Measurements from ENCODE around the gene MYO1A. TPM values are rescaled to one million over a fixed set of nuclear protein-coding genes. Genes with fewer than 3 reads are reported as not detected.

MYO1A gene
- polyA plus RNA-seq, 2 of the 4 experiments (the other 2 are of a cell fraction): 0.67 to 1.9 TPM

DNA sequence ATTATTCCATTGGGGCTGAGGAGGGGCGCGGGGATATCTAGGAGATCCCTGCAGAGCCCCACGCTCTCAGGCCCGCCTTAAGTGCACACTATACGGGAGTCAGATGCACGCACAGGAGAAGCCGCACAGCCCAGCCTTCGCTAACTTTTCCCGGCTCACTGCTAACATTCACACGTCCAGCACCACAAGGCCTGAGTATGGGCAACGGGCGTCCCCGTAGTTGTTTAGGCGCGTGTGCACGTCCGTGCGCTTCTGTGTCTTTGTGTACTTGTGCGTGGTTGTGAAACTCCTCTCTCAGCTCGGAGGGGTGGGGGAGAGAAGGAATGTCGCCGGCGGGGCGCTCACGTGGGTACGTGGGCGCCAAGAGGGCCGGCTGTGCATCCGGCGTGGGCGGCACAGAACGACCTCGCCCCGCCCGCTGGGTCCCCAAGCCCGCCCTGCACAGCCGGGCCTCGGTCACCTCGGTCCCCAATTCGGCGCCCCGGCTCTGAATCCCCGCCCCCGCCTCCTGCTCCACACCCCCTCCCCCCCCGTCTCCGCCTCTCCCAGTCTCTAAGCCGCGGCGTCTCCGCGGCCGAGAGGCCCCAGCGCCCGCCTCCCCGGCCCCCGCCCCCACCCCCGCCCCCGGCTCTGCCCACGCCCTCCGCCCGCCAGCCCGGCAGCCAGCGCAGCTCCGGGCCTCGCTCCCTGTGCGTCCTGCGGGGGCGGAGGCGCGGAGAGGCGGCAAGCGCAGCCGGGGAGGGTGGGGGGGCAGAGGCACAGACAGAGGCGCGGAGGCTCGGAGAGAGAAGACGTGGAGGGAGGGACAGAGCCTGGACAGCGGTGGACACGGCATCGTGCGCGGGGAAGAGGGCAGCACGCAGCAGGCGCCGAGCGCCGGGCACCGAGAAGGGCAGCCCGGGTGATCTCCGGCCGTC, 38.7 kb upstream of the MYO1A start, which contains the start of gene NAB2 (continued):
- TF ChIP-seq ATOH8 (CRISPR knock-in tag; IDR thresholded peaks at IDR 0.05; ENCODE audit: low read depth) (peak; percentile 13; the same call in 1 of the 2 replicates), RARB (CRISPR knock-in tag; IDR thresholded peaks at IDR 0.05) (peak; percentile 66; the same call in 1 of the 2 replicates), USF2 (IDR thresholded peaks at IDR 0.05) (peak; percentile 84), RNF2 (IDR thresholded peaks at IDR 0.05; ENCODE audit: borderline replicate concordance, low read depth) (0 out of 2 replicates have a peak, but pooled peaks have one; percentile 28), ZSCAN20 (CRISPR knock-in tag; IDR thresholded peaks at IDR 0.05) (peak; percentile 48; the same call in 1 of the 2 replicates), HEYL (CRISPR knock-in tag; IDR thresholded peaks at IDR 0.05) (no peak), KDM5A (IDR thresholded peaks at IDR 0.05) (no peak)

- H3K27ac ChIP-seq: peak overlapping the region; percentile 96 to 100
- H3K4me1 ChIP-seq: peaks cover 19% of the 10 kb centered on the region
- ChIA-PET CTCF (interaction anchor here (1.0 to 18.3 kb wide), 4 partner anchors 9 to 26 kb away, joined by 4 to 330 read pairs (median 80); partner anchors contain the start of genes NEMP1 and STAT6), POLR2A (interaction anchor here (0.6 to 6.8 kb wide), 11 partner anchors 9 to 458 kb away, joined by 3 to 143 read pairs (median 5); partner anchors contain the start of genes BAZ2A, NACA, NEMP1 and STAT6)
- H3K4me2 ChIP-seq: peak overlapping the region; percentile 99
- DNase-seq (ENCODE audit: low read depth in 1 of 2, low spot score in 1 of 2) (peak; percentile 78 to 94), FAIRE-seq (no peak), ATAC-seq (peak; percentile 55 to 69)
- 3% methylated on average over 23 of the region's 37 CpGs for WGBS (ENCODE audit: missing lambda C conversion rate)
- H3K9me3 ChIP-seq: no peaks in the 10 kb centered on the region
- peak overlapping the region; percentile 89 for H3K4me3 ChIP-seq
- TF ChIP-seq HOXA7 (CRISPR knock-in tag; IDR thresholded peaks at IDR 0.05) (no peak), ATOH8 (CRISPR knock-in tag; IDR thresholded peaks at IDR 0.05; ENCODE audit: low read depth) (no peak), POLR2A (IDR thresholded peaks at IDR 0.05; ENCODE audit: low read length) (peak; percentile 39), FOSL2 (IDR thresholded peaks at IDR 0.05) (no peak), FOSL2 (CRISPR knock-in tag; IDR thresholded peaks at IDR 0.05) (peak; percentile 46), ZC3H11A (IDR thresholded peaks at IDR 0.05) (no peak), SREBF2 (IDR thresholded peaks at IDR 0.05) (no peak), TP53 (CRISPR knock-in tag; IDR thresholded peaks at IDR 0.05) (no peak; the same call in 1 of the 2 replicates), BHLHE40 (IDR thresholded peaks at IDR 0.05; ENCODE audit: low read depth, low read length) (peak; percentile 40; the same call in 1 of the 2 replicates), JUNB (IDR thresholded peaks at IDR 0.05) (no peak), FOXS1 (CRISPR knock-in tag; IDR thresholded peaks at IDR 0.05) (0 out of 2 replicates have a peak, but pooled peaks have one; percentile 8), RNF2 (IDR thresholded peaks at IDR 0.05; ENCODE audit: borderline replicate concordance, low read depth) (no peak), USF2 (IDR thresholded peaks at IDR 0.05) (no peak), ZFP36 (IDR thresholded peaks at IDR 0.05; ENCODE audit: borderline replicate concordance, partially characterized antibody) (no peak), MAX (IDR thresholded peaks at IDR 0.05) (no peak), FOSB (CRISPR knock-in tag; IDR thresholded peaks at IDR 0.05) (no peak; the same call in 1 of the 2 replicates), HEYL (CRISPR knock-in tag; IDR thresholded peaks at IDR 0.05) (no peak), POLR2AphosphoS2 (conservative IDR thresholded peaks at IDR 0.05; ENCODE audit: low read length) (no peak), SMC3 (IDR thresholded peaks at IDR 0.05) (no peak), RARB (CRISPR knock-in tag; IDR thresholded peaks at IDR 0.05) (no peak), ZSCAN20 (CRISPR knock-in tag; IDR thresholded peaks at IDR 0.05) (no peak), MYC (IDR thresholded peaks at IDR 0.05; ENCODE audit: borderline replicate concordance, low read length) (0 out of 2 replicates have a peak, but pooled peaks have one; percentile 2)
- TF ChIP-seq, protein P1, sequence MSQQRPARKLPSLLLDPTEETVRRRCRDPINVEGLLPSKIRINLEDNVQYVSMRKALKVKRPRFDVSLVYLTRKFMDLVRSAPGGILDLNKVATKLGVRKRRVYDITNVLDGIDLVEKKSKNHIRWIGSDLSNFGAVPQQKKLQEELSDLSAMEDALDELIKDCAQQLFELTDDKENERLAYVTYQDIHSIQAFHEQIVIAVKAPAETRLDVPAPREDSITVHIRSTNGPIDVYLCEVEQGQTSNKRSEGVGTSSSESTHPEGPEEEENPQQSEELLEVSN (IDR thresholded peaks at IDR 0.05; ENCODE audit: borderline replicate concordance, low read depth): no peak
- TF ChIP-seq, protein P2, sequence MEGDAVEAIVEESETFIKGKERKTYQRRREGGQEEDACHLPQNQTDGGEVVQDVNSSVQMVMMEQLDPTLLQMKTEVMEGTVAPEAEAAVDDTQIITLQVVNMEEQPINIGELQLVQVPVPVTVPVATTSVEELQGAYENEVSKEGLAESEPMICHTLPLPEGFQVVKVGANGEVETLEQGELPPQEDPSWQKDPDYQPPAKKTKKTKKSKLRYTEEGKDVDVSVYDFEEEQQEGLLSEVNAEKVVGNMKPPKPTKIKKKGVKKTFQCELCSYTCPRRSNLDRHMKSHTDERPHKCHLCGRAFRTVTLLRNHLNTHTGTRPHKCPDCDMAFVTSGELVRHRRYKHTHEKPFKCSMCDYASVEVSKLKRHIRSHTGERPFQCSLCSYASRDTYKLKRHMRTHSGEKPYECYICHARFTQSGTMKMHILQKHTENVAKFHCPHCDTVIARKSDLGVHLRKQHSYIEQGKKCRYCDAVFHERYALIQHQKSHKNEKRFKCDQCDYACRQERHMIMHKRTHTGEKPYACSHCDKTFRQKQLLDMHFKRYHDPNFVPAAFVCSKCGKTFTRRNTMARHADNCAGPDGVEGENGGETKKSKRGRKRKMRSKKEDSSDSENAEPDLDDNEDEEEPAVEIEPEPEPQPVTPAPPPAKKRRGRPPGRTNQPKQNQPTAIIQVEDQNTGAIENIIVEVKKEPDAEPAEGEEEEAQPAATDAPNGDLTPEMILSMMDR (IDR thresholded peaks at IDR 0.05): no peak
Observed at GRCh38 chr12:57087691-57088353, 37.9 kb upstream of the MYO1A start.
